Measurements from ENCODE around the gene DEFB125.
"Not testable (repeated sequence)": the region's sequence is repeated elsewhere in the genome, so short reads cannot be mapped to it uniquely, and the experiment has no call there.

Gene DEFB125

DNA sequence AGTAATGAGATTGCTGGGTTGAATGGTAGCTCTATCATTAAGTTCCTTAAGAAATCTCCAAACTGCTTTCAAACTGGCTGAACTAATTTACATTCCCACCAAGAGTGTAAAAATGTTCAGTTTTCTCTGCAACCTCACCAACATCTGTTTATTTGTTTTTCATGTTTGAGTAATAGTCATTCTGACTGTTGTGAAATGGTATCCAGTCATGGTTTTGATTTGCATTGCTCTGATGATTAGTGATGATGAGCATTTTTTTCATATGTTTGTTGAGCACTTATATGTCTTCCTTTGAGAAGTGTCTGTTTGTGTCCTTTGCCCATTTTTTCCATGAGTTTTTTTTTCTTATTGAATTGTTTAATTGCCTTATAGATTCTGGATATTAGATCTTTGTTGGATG lies 24.9 kb downstream of the DEFB125 start:
- Histone ChIP-seq H3K79me2 (ENCODE audit: insufficient read depth, low read length) (no peaks in the 10 kb centered on the region), H4K20me1 (ENCODE audit: low read depth, low read length) (no peaks in the 10 kb centered on the region), H2AFZ (ENCODE audit: low read depth, low read length, severe bottlenecking) (no peak overlapping the region), H3K9me3 (ENCODE audit: insufficient read depth, low read length) (0 out of 2 replicates have a peak, but pooled peaks cover 7% of the 10 kb centered on the region), H3K27me3 (ENCODE audit: low read length) (no peaks in the 10 kb centered on the region), H3K9ac (ENCODE audit: low read length) (no peak overlapping the region), H3K36me3 (ENCODE audit: low read length) (no peaks in the 10 kb centered on the region), H3K27ac (ENCODE audit: low read depth, low read length) (no peak overlapping the region), H3K4me3 (ENCODE audit: insufficient read depth, low read length, poor library complexity, severe bottlenecking) (no peak overlapping the region), H3K9me2 (replicated peaks; ENCODE audit: insufficient read depth, low read length) (no peaks in the 10 kb centered on the region), H3K4me2 (ENCODE audit: low read depth, low read length, poor library complexity, severe bottlenecking) (no peak overlapping the region), H3F3A (ENCODE audit: insufficient read depth) (no peaks in the 10 kb centered on the region)
- TF ChIP-seq EZH2phosphoT487 (conservative IDR thresholded peaks at IDR 0.05; ENCODE audit: low read length), result no peak
- TF ChIP-seq, protein P1, sequence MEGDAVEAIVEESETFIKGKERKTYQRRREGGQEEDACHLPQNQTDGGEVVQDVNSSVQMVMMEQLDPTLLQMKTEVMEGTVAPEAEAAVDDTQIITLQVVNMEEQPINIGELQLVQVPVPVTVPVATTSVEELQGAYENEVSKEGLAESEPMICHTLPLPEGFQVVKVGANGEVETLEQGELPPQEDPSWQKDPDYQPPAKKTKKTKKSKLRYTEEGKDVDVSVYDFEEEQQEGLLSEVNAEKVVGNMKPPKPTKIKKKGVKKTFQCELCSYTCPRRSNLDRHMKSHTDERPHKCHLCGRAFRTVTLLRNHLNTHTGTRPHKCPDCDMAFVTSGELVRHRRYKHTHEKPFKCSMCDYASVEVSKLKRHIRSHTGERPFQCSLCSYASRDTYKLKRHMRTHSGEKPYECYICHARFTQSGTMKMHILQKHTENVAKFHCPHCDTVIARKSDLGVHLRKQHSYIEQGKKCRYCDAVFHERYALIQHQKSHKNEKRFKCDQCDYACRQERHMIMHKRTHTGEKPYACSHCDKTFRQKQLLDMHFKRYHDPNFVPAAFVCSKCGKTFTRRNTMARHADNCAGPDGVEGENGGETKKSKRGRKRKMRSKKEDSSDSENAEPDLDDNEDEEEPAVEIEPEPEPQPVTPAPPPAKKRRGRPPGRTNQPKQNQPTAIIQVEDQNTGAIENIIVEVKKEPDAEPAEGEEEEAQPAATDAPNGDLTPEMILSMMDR (IDR thresholded peaks at IDR 0.05; ENCODE audit: insufficient read depth, low read length, poor library complexity, severe bottlenecking), result no peak

DNA sequence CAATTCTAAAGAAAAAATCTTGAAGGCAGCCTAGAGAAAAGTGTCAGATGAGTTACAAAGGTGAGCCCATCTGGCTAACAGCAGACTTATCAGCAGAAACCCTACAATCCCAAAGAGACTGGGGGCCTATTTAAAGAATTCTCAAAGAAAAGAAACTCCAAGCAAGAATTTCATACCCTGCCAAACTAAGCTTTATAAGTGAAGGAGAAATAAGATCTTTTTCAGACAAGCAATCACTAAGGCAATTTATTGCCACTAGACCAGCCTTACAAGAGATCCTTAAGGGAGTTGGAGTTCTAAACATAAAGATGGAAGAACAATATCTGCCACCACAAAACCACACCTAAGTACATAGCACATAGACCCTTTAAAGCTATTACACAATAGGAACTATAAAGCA lies 30.0 kb downstream of the DEFB125 start:
- TF ChIP-seq, protein P1 (IDR thresholded peaks at IDR 0.05; ENCODE audit: insufficient read depth, low read length, poor library complexity, severe bottlenecking), result no peak
- no peak for TF ChIP-seq EZH2phosphoT487 (conservative IDR thresholded peaks at IDR 0.05; ENCODE audit: low read length)
- H3K4me2 ChIP-seq (ENCODE audit: low read depth, low read length, poor library complexity, severe bottlenecking), result no peak overlapping the region
- no peaks in the 10 kb centered on the region for H3K9me2 ChIP-seq (replicated peaks; ENCODE audit: insufficient read depth, low read length)
- H3K36me3 ChIP-seq (ENCODE audit: low read length), result no peaks in the 10 kb centered on the region
- no peaks in the 10 kb centered on the region for H3K79me2 ChIP-seq (ENCODE audit: insufficient read depth, low read length)
- no peak overlapping the region for H2AFZ ChIP-seq (ENCODE audit: low read depth, low read length, severe bottlenecking)
- no peak overlapping the region for H3K27ac ChIP-seq (ENCODE audit: low read depth, low read length)
- H3K27me3 ChIP-seq (ENCODE audit: low read length), result no peaks in the 10 kb centered on the region
- H3K9me3 ChIP-seq (ENCODE audit: insufficient read depth, low read length), result 0 out of 2 replicates have a peak, but pooled peaks cover 11% of the 10 kb centered on the region
- no peaks in the 10 kb centered on the region for H4K20me1 ChIP-seq (ENCODE audit: low read depth, low read length)
- no peaks in the 10 kb centered on the region for H3F3A ChIP-seq (ENCODE audit: insufficient read depth)
- H3K9ac ChIP-seq (ENCODE audit: low read length), result no peak overlapping the region
- H3K4me3 ChIP-seq (ENCODE audit: insufficient read depth, low read length, poor library complexity, severe bottlenecking), result no peak overlapping the region

GRCh38 chr20:129786-130323 lies 42.4 kb downstream of the DEFB125 start:
- H3K9ac ChIP-seq (ENCODE audit: low read length); H4K20me1 ChIP-seq (ENCODE audit: low read depth, low read length); H3K4me3 ChIP-seq (ENCODE audit: insufficient read depth, low read length, poor library complexity, severe bottlenecking); H3K9me2 ChIP-seq (replicated peaks; ENCODE audit: insufficient read depth, low read length); H2AFZ ChIP-seq (ENCODE audit: low read depth, low read length, severe bottlenecking); H3K36me3 ChIP-seq (ENCODE audit: low read length); H3K9me3 ChIP-seq (ENCODE audit: insufficient read depth, low read length); H3K27me3 ChIP-seq (ENCODE audit: low read length); H3K79me2 ChIP-seq (ENCODE audit: insufficient read depth, low read length); H3K4me2 ChIP-seq (ENCODE audit: low read depth, low read length, poor library complexity, severe bottlenecking); H3F3A ChIP-seq (ENCODE audit: insufficient read depth); H3K27ac ChIP-seq (ENCODE audit: low read depth, low read length): not testable (repeated sequence)

DNA sequence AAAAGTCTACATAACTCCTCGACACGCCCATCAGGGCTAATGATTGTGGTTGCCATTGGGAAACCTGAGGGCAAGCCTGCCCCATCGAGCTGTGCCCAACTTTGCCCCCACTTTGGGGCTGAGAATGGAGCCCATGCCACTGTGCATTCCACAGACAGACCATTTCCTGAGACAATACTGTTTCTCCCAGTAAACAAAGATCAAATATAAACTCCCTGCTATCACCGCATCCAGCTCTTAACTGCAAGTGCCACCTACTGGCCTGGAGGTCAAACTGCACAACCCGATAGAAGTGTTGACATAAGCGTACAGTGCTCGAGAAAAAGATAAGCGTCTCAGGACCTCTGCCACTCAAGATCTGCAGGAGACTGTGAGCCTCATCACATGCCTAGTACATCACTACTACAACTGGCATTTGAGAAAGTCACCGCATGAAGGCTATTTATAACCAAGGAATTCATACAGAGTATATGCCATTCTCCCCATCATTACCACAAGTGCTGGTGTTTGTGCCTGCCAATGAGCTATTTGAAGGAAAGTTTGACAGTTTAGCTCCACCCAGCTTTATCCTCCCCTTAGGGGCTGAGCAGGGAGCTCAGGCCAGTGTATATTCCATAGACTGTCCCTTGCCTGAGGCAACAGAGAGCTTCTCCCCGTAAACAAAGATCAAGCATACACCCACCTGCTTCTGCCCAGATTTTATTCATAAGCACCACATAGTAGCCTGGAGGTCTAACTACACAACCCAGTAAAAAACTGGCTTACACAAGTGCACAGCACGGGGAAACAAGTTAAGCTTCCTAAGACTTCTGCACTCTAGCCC lies 50.4 kb downstream of the DEFB125 start:
- Histone ChIP-seq H3K9me2 (replicated peaks; ENCODE audit: insufficient read depth, low read length) (no peaks in the 10 kb centered on the region), H3K4me3 (ENCODE audit: insufficient read depth, low read length, poor library complexity, severe bottlenecking) (peak overlapping the region; percentile 28), H3K36me3 (ENCODE audit: low read length) (no peaks in the 10 kb centered on the region), H3K27ac (ENCODE audit: low read depth, low read length) (no peak overlapping the region), H3K9me3 (ENCODE audit: insufficient read depth, low read length) (no peaks in the 10 kb centered on the region), H3K9ac (ENCODE audit: low read length) (no peak overlapping the region), H3F3A (ENCODE audit: insufficient read depth) (no peaks in the 10 kb centered on the region), H2AFZ (ENCODE audit: low read depth, low read length, severe bottlenecking) (peak overlapping the region; percentile 90), H3K27me3 (ENCODE audit: low read length) (no peaks in the 10 kb centered on the region), H3K79me2 (ENCODE audit: insufficient read depth, low read length) (no peaks in the 10 kb centered on the region), H4K20me1 (ENCODE audit: low read depth, low read length) (no peaks in the 10 kb centered on the region), H3K4me2 (ENCODE audit: low read depth, low read length, poor library complexity, severe bottlenecking) (peak overlapping the region; percentile 39)
- TF ChIP-seq, protein P1 (IDR thresholded peaks at IDR 0.05; ENCODE audit: insufficient read depth, low read length, poor library complexity, severe bottlenecking), result peak; percentile 48
- TF ChIP-seq EZH2phosphoT487 (conservative IDR thresholded peaks at IDR 0.05; ENCODE audit: low read length), result no peak

Measured in SU-DHL-6 (cell line).